Ectodermal cell (in vitro differentiated cells): Measurements from ENCODE around the gene CYP39A1.

ENCODE experiments used
- H3K27ac ChIP-seq: 2 replicates; pipeline ENCODE4 v1.7.0; 2013; ENCODE audit warnings: mild to moderate bottlenecking, low read depth, low read length; ENCODE audit not compliant: insufficient read depth, poor library complexity, severe bottlenecking
- H3K27me3 ChIP-seq: 2 replicates; pipeline ENCODE4 v1.7.0; 2013; ENCODE audit warnings: mild to moderate bottlenecking, low read length; ENCODE audit not compliant: insufficient read depth, control insufficient read depth, poor library complexity, severe bottlenecking
- H3K36me3 ChIP-seq: one replicate; pipeline ENCODE4 v1.7.0; 2013; ENCODE audit warnings: low read length; ENCODE audit not compliant: control insufficient read depth, insufficient read depth
- H3K4me1 ChIP-seq: one replicate; pipeline ENCODE4 v1.7.0; 2013; ENCODE audit warnings: low read length; ENCODE audit not compliant: control insufficient read depth, insufficient read depth
- H3K4me3 ChIP-seq: 2 replicates; pipeline ENCODE4 v1.7.0; 2013; ENCODE audit warnings: low read depth, low read length, control low read depth; ENCODE audit not compliant: insufficient read depth
- H3K9me3 ChIP-seq: 2 replicates; pipeline ENCODE4 v1.7.0; 2013; ENCODE audit warnings: mild to moderate bottlenecking, low read length, moderate library complexity; ENCODE audit not compliant: control insufficient read depth
- WGBS, 2 experiments: methylation state at CpG; one replicate each; pipeline ENCODE4 v1.1.7; 2013; ENCODE audit warnings: missing lambda C conversion rate in 2 of 2; 5-methylcytosine and 5-hydroxymethylcytosine counted together

The CYP39A1 gene

DNA sequence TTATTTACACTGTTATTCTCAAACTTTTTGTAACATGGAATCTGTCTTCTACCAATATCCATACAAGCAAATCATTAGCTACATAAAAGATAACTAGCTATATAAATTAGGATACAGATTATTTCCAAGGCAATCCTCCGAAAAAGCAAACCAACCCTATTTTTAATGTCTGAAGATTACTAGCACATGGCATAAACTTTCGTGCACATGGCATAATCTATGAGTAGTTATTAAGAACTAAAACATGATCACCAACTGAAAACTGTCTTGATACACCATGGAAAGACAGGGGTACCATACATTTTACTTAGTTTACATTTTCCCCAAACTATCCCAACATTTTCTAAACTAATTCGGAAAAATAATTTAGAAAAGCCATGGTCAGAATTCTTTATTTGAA is 54.4 kb downstream of the CYP39A1 start:
- H3K27me3 ChIP-seq = no peaks in the 10 kb centered on the region
- H3K9me3 ChIP-seq = no peaks in the 10 kb centered on the region
- H3K4me1 ChIP-seq = no peaks in the 10 kb centered on the region
- no peaks in the 10 kb centered on the region for H3K36me3 ChIP-seq
- WGBS, 2 experiments = 75 to 80% methylated on average over 1 to 2 of the region's 3 CpGs
- H3K4me3 ChIP-seq = no peak overlapping the region
- H3K27ac ChIP-seq = no peak overlapping the region

DNA sequence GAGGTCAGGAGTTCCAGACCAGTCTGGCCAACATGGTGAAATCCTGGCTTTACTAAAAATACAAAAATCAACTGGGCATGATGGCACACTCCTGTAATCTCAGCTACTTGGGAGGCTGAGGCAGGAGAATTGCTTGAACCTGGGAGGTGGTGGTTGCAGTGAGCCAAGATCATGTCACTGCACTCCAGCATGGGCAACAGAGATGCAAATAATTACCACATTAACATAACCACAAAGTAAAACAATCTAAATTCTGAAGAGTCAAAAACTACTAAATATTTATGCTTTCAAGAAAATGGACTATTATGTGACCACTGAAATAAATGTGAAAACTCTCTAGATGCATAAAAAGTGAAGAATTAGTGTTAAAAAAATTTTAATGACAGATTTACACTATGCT is 59.9 kb downstream of the CYP39A1 start:
- Histone ChIP-seq H3K27me3 (no peaks in the 10 kb centered on the region), H3K4me3 (no peak overlapping the region), H3K36me3 (no peaks in the 10 kb centered on the region), H3K4me1 (no peaks in the 10 kb centered on the region), H3K9me3 (no peaks in the 10 kb centered on the region), H3K27ac (no peak overlapping the region)

DNA sequence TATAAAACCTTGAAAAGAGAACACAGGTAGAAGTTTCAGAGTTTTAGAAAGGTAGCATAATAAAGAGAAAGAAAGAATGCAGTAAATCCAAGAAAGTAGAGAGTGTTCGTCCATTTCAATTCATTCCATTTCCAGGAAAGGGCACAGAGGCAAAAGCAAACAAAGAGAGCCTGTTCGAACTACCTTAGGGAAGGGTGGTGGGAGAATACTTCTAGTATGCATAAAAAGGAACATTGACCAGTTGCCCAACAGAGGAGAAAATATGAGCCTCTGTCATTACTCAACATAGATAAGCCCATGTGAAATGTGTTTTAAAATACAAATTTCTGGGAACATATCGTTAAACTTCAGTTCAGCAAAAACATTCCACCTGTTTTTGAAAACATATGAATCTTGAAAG is 60.6 kb downstream of the CYP39A1 start:
- H3K27ac ChIP-seq = no peak overlapping the region
- 95 to 100% methylated on average over 2 to 3 of the region's 3 CpGs for WGBS, 2 experiments
- no peak overlapping the region for H3K4me3 ChIP-seq
- no peaks in the 10 kb centered on the region for H3K27me3 ChIP-seq
- H3K4me1 ChIP-seq = no peaks in the 10 kb centered on the region
- no peaks in the 10 kb centered on the region for H3K36me3 ChIP-seq
- no peaks in the 10 kb centered on the region for H3K9me3 ChIP-seq

DNA sequence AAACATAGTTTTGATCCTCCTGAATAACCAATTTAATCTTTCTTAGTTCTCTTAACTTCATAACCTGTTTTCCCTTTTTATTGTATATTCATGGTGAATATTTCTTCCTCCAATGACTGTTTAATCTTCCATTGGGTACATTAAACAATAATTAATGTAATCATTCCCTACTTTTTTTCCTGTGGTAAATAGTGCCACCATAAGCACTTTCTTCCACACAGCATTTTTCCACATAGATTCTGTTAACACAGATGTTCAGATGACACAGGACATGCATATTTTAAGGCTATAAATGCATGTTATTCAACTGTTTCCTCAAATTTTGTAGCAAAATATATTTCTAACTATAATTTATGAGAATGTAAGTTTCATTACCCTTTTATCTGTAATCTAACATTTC is 61.9 kb downstream of the CYP39A1 start:
- H3K36me3 ChIP-seq = no peaks in the 10 kb centered on the region
- no peaks in the 10 kb centered on the region for H3K27me3 ChIP-seq
- H3K9me3 ChIP-seq = no peaks in the 10 kb centered on the region
- H3K4me3 ChIP-seq = no peak overlapping the region
- no peak overlapping the region for H3K27ac ChIP-seq
- H3K4me1 ChIP-seq = no peaks in the 10 kb centered on the region

DNA sequence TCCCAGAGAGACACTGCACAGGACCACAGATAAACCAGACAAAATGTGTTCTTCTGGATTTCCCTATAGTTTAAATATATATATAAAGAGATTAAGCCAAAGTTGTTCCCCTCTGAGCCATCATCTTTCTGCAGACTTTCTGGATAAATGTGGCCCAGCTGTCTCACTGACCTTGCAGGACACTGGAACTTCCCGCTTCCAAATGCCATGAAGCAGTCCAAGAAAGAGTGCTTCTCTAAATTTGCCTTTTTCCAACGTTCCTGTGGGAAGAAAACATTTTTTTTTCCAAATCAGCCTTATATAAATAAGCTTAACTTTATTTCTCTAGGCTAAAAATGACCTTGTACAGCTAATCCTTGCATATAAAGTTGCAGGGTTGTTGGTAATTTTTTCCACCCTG is 65.7 kb downstream of the CYP39A1 start:
- Histone ChIP-seq H3K9me3 (no peaks in the 10 kb centered on the region), H3K4me3 (no peak overlapping the region), H3K27ac (no peak overlapping the region), H3K4me1 (no peaks in the 10 kb centered on the region), H3K36me3 (no peaks in the 10 kb centered on the region), H3K27me3 (no peaks in the 10 kb centered on the region)
- WGBS, 2 experiments = 85 to 86% methylated on average over 2 of the region's 2 CpGs

DNA sequence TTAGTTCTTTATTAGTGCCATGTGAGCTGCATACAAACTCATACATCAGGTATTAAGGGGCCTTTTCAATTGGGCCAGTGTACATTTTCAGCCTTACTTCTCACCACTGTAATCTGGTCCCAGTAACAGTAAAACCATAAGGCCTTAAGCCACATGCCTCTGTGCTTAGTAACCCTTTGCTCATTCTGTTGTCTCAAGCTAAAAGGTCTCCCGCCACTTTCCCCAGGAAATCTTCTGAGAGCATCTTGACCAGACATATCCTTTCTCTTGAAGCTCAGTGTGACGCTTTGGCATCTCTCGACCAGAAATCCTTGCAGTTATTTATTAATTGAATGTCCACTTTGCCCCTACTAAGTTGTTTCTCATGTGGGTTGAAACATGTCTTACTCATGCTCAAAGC is 68.0 kb downstream of the CYP39A1 start:
- H3K4me3 ChIP-seq = no peak overlapping the region
- 96% methylated on average over 3 of the region's 3 CpGs for WGBS, 2 experiments
- no peaks in the 10 kb centered on the region for H3K9me3 ChIP-seq
- H3K36me3 ChIP-seq = no peaks in the 10 kb centered on the region
- H3K27me3 ChIP-seq = no peaks in the 10 kb centered on the region
- H3K4me1 ChIP-seq = no peaks in the 10 kb centered on the region
- H3K27ac ChIP-seq = no peak overlapping the region

DNA sequence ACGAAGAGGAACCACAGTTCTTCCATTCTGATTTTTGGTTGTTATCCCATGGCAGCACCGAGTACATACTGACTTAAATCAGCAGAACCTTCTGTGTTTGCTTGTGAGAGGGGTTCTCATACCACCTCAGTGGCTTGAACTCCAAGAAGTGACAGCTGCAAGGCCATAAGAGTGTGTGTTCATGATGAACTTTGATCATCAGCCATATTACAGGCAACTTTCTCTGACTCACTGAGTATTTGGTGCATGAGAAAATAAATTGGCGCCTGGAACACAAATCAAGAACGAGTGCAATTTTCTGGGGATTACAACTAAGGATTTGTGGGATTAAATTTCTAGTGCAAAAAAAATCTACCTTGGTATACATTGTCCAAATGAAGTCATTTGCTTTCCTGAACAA is 68.9 kb downstream of the CYP39A1 start:
- Histone ChIP-seq H3K9me3 (no peaks in the 10 kb centered on the region), H3K4me3 (no peak overlapping the region), H3K36me3 (no peaks in the 10 kb centered on the region), H3K27me3 (no peaks in the 10 kb centered on the region), H3K4me1 (no peaks in the 10 kb centered on the region), H3K27ac (no peak overlapping the region)
- 90 to 98% methylated on average over 4 of the region's 4 CpGs for WGBS, 2 experiments

DNA sequence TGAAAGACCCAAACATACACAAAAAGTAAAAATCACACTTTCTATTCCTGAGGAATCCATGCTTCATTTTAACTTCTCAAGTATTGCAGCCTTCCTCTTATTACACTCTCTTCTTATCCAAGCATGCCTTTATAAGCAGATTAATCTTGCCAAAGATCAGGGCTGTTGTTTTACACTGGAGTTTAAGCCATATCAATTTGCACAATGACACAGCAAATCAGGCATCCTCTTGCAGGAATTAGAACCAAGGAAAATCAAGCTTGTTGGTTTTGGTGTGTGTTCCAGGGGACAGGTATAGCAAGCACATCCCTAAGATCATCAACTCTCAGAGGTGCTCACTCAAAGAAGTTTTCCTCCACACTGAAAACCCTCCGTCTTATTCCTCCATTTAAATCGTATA is 69.5 kb downstream of the CYP39A1 start:
- H3K9me3 ChIP-seq = no peaks in the 10 kb centered on the region
- no peak overlapping the region for H3K27ac ChIP-seq
- H3K4me3 ChIP-seq = no peak overlapping the region
- WGBS, 2 experiments = 96 to 100% methylated on average over 2 of the region's 2 CpGs
- H3K36me3 ChIP-seq = no peaks in the 10 kb centered on the region
- H3K4me1 ChIP-seq = no peaks in the 10 kb centered on the region
- no peaks in the 10 kb centered on the region for H3K27me3 ChIP-seq

DNA sequence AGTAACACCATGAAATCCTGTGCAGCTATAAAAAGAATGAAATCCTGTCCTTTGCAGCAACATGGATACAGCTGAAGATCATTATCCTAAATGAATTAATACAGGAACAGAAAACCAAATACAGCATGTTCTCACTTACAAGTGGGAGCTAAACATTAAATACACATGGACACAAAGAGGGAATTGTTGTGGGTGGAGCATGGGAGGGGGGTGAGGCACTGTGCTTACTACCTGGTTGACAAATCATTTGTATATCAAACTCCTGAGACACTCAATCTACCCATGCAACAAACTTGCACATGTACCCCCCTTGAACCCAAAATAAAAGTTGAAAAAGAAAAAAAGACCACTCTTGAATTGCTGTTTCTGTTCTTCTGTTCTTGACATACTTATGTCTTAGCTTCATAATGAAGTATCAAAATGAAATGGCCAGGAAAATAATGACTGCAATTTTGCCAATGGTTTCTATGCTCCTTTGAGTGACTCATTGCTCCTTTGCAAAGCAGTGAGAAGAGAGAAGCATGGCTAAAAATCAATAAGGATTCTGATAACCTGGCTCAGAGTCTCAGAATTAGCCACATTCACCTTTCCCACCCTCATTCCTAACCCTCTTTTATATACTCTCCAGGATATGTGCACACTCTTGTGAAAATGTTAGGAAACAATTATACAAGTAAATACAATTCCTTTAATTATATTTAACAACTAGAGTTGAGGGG is 71.0 kb downstream of the CYP39A1 start:
- Histone ChIP-seq H3K4me3 (no peak overlapping the region), H3K36me3 (no peaks in the 10 kb centered on the region), H3K4me1 (no peaks in the 10 kb centered on the region), H3K27ac (no peak overlapping the region), H3K9me3 (no peaks in the 10 kb centered on the region), H3K27me3 (no peaks in the 10 kb centered on the region)

DNA sequence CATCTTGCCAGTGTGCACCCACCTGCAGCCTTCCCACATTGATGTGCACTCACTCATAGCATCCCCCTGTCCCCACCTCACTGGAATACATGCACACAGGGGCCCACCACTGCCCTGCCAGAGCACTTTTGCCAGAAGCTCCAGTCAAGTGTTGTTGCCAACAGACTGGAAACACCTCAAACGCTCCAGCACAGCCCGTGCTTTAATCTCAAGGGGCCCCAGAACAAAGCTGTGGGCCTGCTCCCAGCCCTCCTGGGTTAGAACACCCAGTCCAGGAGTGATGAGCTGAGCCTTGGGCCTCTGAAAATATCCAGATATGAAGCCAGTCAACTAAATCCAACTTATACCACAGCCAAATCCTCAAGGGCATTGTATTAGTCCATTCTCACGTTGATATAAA is 77.1 kb downstream of the CYP39A1 start:
- Histone ChIP-seq H3K9me3 (no peaks in the 10 kb centered on the region), H3K4me3 (no peak overlapping the region), H3K27me3 (no peaks in the 10 kb centered on the region), H3K4me1 (no peaks in the 10 kb centered on the region), H3K36me3 (no peaks in the 10 kb centered on the region), H3K27ac (no peak overlapping the region)
- 94 to 96% methylated on average over 3 of the region's 3 CpGs for WGBS, 2 experiments

DNA sequence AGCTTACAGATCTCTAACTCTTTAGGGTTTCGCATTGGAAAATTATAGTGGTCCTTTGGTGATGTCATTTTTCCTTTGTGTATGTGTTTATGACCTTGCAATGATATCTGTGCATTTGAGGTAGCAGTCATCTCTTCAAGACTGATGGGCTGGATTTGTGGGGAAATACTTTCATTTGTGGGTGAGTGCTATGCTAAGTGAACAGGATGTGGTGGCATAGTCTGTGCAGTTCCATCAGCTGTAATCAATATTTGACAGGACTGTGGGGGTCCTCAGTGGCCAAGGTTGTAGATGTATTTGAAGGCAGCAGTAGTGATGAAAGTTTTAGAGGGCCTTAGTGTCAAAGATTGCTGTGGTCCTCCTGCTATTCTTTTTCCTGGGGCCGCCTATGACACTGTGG is 79.5 kb downstream of the CYP39A1 start:
- H3K4me3 ChIP-seq = no peak overlapping the region
- H3K9me3 ChIP-seq = no peaks in the 10 kb centered on the region
- H3K27me3 ChIP-seq = no peaks in the 10 kb centered on the region
- H3K27ac ChIP-seq = no peak overlapping the region
- no peaks in the 10 kb centered on the region for H3K36me3 ChIP-seq
- H3K4me1 ChIP-seq = no peaks in the 10 kb centered on the region
- WGBS, 2 experiments = 47% methylated on average over 2 of the region's 2 CpGs
